NCI-H526 treated with DMSO at 0.1 percent for 48 hours (cell line): ENCODE measurements around the gene CYBC1.

Experiments
- DNase-seq: peaks from one replicate; lab custom pipeline; 2025; lab: John Stamatoyannopoulos, UW

The CYBC1 gene

GRCh38 chr17:82447876-82448275 is 2.7 kb downstream of the CYBC1 start:
- no peak for DNase-seq

DNA sequence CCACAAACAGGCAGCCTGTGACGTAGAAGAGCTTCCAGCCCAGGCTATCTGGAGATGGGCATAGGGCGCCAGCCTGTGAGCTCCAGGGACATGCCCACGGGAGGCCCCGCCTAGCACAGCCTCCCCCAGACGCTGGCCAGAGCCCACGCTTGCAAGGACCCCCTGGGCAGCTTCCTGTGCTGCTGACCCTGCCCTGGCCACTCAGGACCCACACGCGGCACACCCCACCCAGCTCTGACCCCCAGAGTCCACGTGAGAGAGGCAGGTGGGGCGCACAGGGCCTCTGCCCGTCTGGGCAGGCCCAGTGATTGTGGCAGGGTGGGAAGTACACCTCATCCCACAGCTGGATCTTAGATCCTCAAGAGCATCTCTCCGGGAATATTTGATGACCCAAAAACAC is 3.9 kb downstream of the CYBC1 start:
- no peak for DNase-seq

- DNase-seq: no peak
Measured at GRCh38 chr17:82446124-82446523, 4.4 kb downstream of the CYBC1 start.

GRCh38 chr17:82445542-82445941 is 5.0 kb downstream of the CYBC1 start:
- no peak for DNase-seq

- no peak for DNase-seq
Measured at GRCh38 chr17:82444941-82445521, 5.5 kb downstream of the CYBC1 start.

- no peak for DNase-seq
Measured at GRCh38 chr17:82444284-82444893, 6.2 kb downstream of the CYBC1 start.

DNA sequence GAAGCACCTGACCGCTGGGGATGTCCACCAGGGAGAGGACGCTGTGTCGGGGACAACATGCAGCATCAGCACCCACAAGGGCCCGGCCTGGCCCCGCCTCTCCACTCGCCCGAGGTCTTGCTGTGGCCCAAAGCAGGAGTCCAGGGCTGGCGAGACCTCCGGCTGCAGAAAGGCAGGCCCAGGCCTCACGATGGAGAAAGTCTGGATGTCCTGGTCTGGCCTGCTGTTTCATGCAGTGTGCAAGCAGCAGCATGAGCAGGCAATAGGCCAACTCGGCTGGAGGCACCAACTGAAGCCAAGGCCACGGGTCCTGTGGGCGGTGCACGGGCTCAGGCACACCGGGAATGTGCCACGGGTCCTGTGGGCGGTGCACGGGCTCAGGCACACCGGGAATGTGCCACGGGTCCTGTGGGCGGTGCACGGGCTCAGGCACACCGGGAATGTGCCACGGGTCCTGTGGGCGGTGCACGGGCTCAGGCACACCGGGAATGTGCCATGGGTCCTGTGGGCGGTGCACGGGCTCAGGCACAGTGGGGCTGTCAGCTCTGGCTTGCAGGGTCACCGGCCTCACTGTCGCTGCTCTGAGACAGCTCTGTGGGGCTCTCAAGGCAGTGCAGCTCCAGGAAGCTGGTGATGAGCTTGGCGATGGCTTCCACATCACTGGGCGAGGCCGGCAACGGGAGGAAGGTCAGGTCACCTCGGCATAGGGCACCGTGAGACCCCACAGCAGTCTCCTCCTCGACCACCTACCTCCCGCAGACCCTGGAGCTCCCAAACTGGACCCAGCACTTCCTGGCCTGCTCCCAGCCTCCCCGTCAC is 6.9 kb downstream of the CYBC1 start:
- no peak for DNase-seq

DNA sequence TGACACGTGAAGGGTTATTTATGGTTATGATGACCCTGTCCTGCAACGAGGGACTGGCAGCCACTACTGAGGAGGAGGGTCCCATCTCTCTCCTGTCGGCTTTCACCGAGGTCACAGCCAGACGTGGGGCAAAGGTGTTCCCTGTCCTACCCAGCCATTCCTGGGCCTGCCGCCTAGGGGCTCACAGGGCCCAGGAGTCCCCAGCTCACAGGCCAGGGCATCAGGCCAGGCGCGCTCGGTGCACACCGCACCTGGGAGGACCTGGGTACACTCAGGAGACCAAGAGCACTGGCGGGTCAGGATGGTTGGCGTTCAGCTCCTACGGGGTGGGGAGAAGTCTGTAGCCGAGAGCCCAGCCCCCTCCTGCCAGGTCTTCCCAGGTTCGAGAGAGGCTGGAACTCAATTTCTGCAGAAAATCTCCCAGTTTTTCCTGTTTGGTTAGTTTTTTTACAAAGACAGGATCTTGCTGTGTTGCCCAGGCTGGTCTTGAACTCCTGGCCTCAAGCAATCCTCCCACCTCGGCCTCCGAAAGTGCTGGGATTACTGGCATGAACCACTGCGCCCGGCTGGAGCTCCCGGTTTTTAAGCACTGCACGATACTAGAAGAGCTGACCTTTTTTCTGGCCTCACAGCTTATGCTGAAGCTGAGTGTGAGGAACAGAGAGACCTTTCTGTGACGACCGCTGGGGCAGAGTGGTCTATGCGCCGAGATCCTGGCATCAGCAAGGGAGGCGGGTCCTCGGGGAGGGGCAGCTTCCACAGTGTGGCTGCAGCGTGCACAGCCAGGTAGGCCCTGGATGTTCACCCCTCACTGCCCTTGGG is 7.7 kb downstream of the CYBC1 start:
- no peak for DNase-seq

DNA sequence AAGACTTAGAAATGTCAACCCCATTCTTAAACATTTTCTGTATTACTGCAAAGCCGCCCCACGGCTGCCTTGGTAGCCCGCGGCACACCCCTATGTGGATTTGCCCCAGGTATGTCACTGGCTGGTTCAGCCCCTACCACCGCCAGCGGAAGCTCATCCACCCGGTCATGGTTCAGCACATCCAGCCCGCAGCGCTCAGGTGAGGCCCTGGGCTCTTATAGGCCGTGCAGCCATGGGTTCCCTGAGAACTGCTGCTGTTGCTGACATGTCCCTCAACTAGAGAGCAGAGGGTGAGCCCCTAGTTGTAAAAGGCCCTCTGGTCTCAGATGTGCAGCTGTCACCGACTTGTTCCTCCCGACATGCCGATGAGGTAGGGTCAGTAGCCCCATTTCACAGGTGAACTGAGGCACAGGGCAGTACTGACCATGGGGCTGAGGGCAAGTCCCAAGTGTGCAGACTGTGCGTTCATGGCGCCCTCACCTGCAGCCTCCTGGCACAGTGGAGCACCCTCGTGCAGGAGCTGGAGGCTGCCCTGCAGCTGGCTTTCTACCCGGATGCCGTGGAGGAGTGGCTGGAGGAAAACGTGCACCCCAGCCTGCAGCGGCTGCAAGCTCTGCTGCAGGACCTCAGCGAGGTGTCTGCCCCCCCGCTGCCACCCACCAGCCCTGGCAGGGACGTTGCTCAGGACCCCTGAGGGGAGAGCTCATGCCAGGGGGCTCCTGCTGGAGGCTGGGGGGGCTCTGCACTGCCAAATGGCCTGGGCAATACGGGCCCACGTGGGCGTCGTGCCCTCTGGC is 8.7 kb downstream of the CYBC1 start:
- no peak for DNase-seq

GRCh38 chr17:82440991-82441627 is 9.4 kb downstream of the CYBC1 start:
- DNase-seq: no peak

- no peak for DNase-seq
Measured at GRCh38 chr17:82440469-82440981, 10.0 kb downstream of the CYBC1 start.

GRCh38 chr17:82439829-82440365 is 10.7 kb downstream of the CYBC1 start:
- DNase-seq: no peak

DNA sequence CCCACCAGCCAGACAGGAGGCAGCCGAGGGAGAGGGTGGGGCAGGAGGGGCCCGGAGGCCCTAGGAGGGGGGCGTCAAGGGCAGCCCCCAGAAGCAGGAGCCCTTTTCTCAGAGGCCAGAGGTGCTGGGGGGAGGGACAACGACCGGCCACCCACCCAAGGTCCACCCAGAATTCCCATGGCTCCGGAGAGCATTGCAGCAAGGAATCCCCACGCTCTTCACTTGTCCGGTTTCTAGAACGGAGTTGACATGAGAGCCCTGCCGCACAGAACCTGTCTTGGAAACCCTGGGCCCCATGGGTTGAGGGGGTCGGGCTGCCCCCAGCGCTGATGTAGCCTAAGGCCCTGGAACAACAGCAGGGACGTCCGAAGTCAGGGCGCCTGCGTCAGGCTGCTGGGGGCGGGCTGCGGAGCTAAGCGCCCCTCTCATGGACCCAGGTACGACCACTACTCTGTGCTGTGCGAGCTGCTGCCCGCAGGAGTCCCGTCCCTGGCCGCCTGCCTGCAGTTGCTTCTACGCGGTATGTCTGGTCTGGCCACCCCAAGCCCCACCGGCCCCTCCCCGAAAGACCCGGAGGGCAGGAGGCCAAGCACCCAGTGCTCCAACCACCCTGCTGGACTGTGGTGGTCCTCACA is 11.2 kb downstream of the CYBC1 start:
- no peak for DNase-seq

DNA sequence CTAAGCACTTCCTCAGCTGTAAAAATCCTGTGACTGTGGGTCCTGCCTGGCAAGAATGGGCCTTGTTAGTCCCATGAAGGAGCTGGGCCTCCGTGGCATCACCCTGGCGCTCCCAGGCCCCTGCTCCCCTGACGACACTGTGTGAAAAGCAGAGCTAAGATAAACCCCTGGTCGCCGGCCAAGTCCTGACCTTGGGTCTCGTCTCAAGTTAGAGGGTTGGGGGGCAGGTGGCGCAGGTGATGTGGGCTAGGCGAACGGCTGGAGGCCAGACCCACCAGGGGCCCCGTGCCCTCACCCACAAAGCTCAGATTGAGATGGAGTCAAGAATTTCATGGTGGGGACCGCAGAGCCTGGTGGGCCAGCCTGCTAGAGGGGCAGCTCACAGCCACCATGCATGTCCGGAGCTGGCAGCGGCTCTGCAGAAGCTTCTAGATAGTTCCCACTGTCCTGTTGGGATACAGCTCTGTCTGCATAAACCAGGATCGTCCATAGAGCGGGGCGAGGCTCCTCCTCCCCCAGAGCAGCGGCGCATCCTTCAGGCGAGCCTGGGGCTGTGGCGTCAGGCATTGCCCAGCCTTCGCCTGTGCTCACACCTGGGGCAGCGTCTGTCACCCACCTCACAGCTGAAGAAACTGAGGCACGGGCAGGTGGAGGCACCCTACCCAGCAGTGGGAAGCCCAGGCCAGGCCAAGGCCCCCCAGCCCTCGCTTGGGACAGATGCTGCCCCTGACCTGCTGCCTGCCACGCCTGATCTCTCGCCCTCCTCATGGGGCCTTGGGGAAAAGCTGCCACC is 12.0 kb downstream of the CYBC1 start:
- no peak for DNase-seq

DNA sequence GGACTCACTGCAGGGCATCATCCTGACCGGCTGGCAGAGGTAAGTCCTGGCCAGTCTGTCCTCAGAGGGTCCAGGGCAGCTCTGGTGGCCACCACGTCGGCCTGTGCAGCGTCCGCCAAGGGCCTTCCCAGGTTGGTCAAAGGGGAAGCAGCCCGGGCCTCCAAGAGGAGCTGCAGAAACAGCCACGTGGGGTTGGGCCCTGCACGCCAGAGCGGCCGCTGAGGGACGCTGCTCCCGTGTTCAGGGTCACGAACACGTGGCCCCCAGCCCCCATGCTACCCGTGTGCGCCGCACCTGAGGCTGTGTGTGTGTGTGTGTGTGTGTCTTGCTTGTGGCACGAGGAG is 13.3 kb downstream of the CYBC1 start:
- DNase-seq: no peak

DNA sequence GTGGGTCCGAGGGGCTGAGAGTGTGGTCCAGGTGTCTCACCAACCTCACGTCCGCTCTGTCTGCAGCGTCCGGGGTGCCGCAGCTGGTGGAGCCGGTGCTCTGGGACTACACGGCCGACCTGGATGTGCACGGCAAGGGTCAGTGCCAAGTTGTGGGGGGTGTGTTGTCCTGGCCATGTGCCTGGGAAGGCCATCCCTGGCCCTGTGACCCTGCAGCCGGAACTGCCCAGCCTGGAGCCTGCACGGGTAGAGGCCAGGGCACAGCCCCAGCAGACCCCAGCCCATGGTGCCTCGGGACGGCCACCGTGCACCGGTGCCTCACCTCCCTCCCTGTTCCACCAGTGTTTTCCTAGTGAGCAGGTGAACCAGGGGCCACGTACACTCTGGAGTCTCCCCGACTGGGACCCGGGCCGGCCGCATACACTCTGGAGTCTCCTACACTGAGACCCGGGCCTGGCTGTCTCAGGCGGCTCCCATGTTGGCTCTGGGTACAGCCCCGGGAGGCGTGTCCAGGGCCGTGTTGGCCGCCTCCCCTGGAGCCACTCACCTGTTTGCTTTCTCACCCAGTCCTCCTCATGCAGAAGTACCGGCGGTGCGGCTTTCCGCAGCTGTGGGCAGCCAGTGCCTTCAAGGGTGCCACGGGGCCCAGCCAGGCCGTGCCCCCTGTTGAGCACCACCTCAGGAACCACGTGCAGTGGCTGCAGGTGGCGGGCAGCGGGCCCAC is 13.8 kb downstream of the CYBC1 start:
- DNase-seq: no peak

DNA sequence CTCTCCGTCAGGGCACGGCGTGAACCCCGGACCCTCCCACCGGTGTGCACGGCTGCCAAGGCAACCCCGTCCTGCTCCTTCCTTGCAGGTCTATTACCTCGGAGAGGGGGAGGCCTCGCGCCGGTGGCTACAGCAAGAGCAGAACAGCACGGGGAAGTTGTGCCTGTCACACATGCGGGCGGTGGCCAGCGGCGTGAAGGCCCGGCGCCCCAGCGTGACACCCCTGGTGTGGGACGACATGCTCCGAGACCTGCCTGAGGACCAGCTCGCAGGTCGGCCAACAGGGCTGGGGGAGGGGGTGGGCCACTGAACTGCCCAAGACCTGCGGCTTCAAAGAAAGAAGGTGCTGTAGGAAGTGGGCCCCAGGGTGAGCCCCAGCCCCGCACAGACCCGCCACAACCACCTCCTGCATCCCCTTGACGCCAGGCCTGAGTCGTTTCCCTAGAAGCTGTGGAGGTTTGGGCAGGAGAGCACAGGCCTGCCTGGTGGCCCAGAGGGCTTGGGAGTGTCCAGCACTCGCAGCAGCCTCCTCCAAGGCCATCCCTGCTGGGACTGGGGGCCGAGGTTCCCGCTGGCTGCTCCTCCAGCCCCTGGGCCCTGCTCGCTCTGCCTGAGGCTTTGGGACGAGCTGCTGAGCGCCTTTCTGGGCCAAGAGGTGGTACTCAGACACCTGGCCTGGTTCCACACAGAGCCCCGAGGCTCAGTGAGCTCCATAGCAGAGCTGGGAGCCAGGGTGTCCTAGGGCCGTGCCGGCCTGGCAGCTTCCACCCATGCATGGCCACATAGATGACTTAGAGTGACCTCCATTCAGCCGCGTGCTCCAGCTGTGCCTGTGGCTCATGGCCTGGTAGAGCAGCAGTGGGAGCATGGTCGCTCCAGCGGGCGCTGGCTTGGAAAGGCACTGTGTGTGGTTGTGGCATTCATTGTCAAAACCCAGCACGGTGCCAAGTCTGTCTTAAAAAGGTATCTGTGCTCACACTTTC is 14.7 kb downstream of the CYBC1 start:
- DNase-seq: no peak

GRCh38 chr17:82435103-82435502 is 15.4 kb downstream of the CYBC1 start:
- no peak for DNase-seq
